Endothelial cell of umbilical vein (primary cell): ENCODE data around the gene LHX5.

Source experiments
- CTCF ChIP-seq, 2 donors: IDR thresholded peaks; 1 replicate in 1 of 2; 2 replicates in 1 of 2; pipeline ENCODE4 v1.5.1; 2011; ENCODE audit warnings: low read length in 2 of 2, mild to moderate bottlenecking in 2 of 2, moderate library complexity in 2 of 2, control low read depth in 1 of 2, inconsistent platforms in 1 of 2, low read depth in 1 of 2; ENCODE audit not compliant: insufficient read depth in 1 of 2; ENCODE audit errors: extremely low read depth in 1 of 2
- POLR2AphosphoS5 ChIP-seq: IDR thresholded peaks from 2 replicates; pipeline ENCODE4 v1.6.1; 2012; ENCODE audit warnings: low read depth, mild to moderate bottlenecking, control low read depth, low read length, moderate library complexity; ENCODE audit not compliant: insufficient read depth

GRCh38 chr12:113482334-113482733 is 10.7 kb upstream of the LHX5 start:
- TF ChIP-seq CTCF (IDR thresholded peaks at IDR 0.05; ENCODE audit: extremely low read depth in 1 of 2, insufficient read depth in 1 of 2, low read depth in 1 of 2, low read length in 2 of 2) (no peak), POLR2AphosphoS5 (no peak)
